DMS53 treated with DMSO at 0.1 percent for 48 hours (cell line): Measurements from ENCODE around the gene ZBTB40.

Source experiments
- DNase-seq: peaks from one replicate; lab custom pipeline; 2025; ENCODE audit not compliant: unreplicated experiment; lab: John Stamatoyannopoulos, UW

The ZBTB40 gene

GRCh38 chr1:22553991-22554522 is 102.4 kb downstream of the ZBTB40 start:
- DNase-seq, result no peak

- DNase-seq, result no peak
Measured at GRCh38 chr1:22555371-22555656, 103.7 kb downstream of the ZBTB40 start.

- DNase-seq, result no peak
Measured at GRCh38 chr1:22556391-22557104, 104.9 kb downstream of the ZBTB40 start.

GRCh38 chr1:22557341-22557950 is 105.8 kb downstream of the ZBTB40 start:
- no peak for DNase-seq

- DNase-seq, result no peak
Measured at GRCh38 chr1:22562584-22563583, 111.2 kb downstream of the ZBTB40 start, which contains the start of gene EPHA8. TSS of gene EPHA8 (plus strand) at chr1:22563489. CDS start at chr1:22563636, 147 bp downstream.

GRCh38 chr1:22563671-22564602 is 112.3 kb downstream of the ZBTB40 start:
- no peak for DNase-seq

- no peak for DNase-seq
Measured at GRCh38 chr1:22566161-22566560, 114.5 kb downstream of the ZBTB40 start.

GRCh38 chr1:22567197-22567596 is 115.5 kb downstream of the ZBTB40 start:
- no peak for DNase-seq

- DNase-seq, result no peak
Measured at GRCh38 chr1:22567994-22568393, 116.3 kb downstream of the ZBTB40 start.

- no peak for DNase-seq
Measured at GRCh38 chr1:22569269-22569668, 117.6 kb downstream of the ZBTB40 start.

GRCh38 chr1:22570140-22570909 is 118.7 kb downstream of the ZBTB40 start:
- no peak for DNase-seq

- no peak for DNase-seq
Measured at GRCh38 chr1:22572818-22573217, 121.2 kb downstream of the ZBTB40 start.

- DNase-seq, result no peak
Measured at GRCh38 chr1:22573237-22573636, 121.6 kb downstream of the ZBTB40 start.

GRCh38 chr1:22575532-22576149 is 124.0 kb downstream of the ZBTB40 start:
- DNase-seq, result no peak

GRCh38 chr1:22576150-22576544 is 124.5 kb downstream of the ZBTB40 start:
- DNase-seq, result no peak

GRCh38 chr1:22576617-22577016 is 125.0 kb downstream of the ZBTB40 start:
- no peak for DNase-seq

GRCh38 chr1:22578732-22579361 is 127.2 kb downstream of the ZBTB40 start:
- no peak for DNase-seq

GRCh38 chr1:22579541-22580155 is 128.0 kb downstream of the ZBTB40 start:
- DNase-seq, result no peak
